ENCODE data around the gene RHCG.

DNA sequence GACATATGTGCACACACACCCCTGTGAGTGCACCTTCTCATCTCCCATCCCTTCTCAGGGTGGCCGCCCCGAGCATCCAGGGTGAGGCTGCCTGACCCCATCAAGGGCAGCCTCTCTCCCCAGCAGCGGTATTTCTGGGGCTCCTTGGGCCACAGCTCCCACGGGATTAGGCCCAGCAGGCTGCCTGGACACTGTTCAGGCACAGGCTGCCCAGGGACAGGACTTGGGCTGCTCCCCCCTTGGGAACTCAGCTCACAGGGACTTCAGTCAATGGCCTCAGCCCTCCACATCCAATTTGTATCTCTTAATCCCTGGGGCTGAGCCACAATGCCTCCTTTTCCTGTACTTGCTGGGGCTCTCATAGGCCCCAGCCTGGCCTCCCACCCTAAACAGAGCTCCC is 35.0 kb downstream of the RHCG start:
- TF ChIP-seq CTBP1 (IDR thresholded peaks at IDR 0.05; ENCODE audit: borderline replicate concordance) (no peak), SP1 (IDR thresholded peaks at IDR 0.05) (no peak), FOXA1 (IDR thresholded peaks at IDR 0.05) (no peak), ELF4 (IDR thresholded peaks at IDR 0.05) (no peak), ARNT (IDR thresholded peaks at IDR 0.05) (no peak), ZNF384 (IDR thresholded peaks at IDR 0.05) (no peak), SUZ12 (IDR thresholded peaks at IDR 0.05) (no peak), HDGF (IDR thresholded peaks at IDR 0.05; ENCODE audit: borderline replicate concordance) (no peak), FOXK2 (IDR thresholded peaks at IDR 0.05) (no peak), LEF1 (IDR thresholded peaks at IDR 0.05; ENCODE audit: borderline replicate concordance) (no peak), BHLHE40 (IDR thresholded peaks at IDR 0.05; ENCODE audit: borderline replicate concordance) (no peak), PKNOX1 (IDR thresholded peaks at IDR 0.05) (no peak)
